SU-DHL-6 (cell line): ENCODE measurements around the gene SRGAP1.

Experiments
- H2AFZ ChIP-seq: fragments of 200-600 bp; sonication (generic); 2 replicates; pipeline ENCODE4 v1.6.1; 2014; ENCODE audit warnings: low read depth, mild to moderate bottlenecking, moderate library complexity, mixed read lengths, antibody characterized with exemption, low read length; ENCODE audit not compliant: severe bottlenecking
- H3F3A ChIP-seq: fragments of 200-600 bp; shearing (Covaris generic); 2 replicates; pipeline ENCODE4 v1.6.0; 2016; ENCODE audit warnings: antibody characterized with exemption, mild to moderate bottlenecking; ENCODE audit not compliant: insufficient read depth
- H3K27ac ChIP-seq: fragments of 200-600 bp; sonication (generic); 2 replicates; pipeline ENCODE4 v1.5.1; 2016; ENCODE audit warnings: low read depth, mild to moderate bottlenecking, low read length, moderate library complexity, mixed read lengths
- H3K27me3 ChIP-seq: fragments of 200-600 bp; sonication (generic), shearing (Covaris generic); 2 replicates; pipeline ENCODE4 v1.6.0; 2014; ENCODE audit warnings: mild to moderate bottlenecking, low read length
- H3K36me3 ChIP-seq: fragments of 200-600 bp; sonication (generic); 2 replicates; pipeline ENCODE4 v1.6.1; 2014; ENCODE audit warnings: mild to moderate bottlenecking, low read length, mixed read lengths
- H3K4me2 ChIP-seq: fragments of 300-600, 200-600 bp; shearing (Covaris generic), sonication (generic); 2 replicates; pipeline ENCODE4 v1.6.0; 2014; ENCODE audit warnings: low read length, low read depth, mild to moderate bottlenecking; ENCODE audit not compliant: poor library complexity, severe bottlenecking
- H3K4me3 ChIP-seq: fragments of 200-600 bp; sonication (generic); 2 replicates; pipeline ENCODE4 v1.5.1; 2014; ENCODE audit warnings: antibody characterized with exemption, low read length, mild to moderate bottlenecking, mixed read lengths; ENCODE audit not compliant: insufficient read depth, poor library complexity, severe bottlenecking
- H3K79me2 ChIP-seq: fragments of 200-600 bp; sonication (generic); 2 replicates; pipeline ENCODE4 v1.6.1; 2014; ENCODE audit warnings: mild to moderate bottlenecking, low read length, moderate library complexity; ENCODE audit not compliant: insufficient read depth
- H3K9ac ChIP-seq: fragments of 200-600 bp; sonication (generic); 2 replicates; pipeline ENCODE4 v1.7.0; 2014; ENCODE audit warnings: mild to moderate bottlenecking, low read length
- H3K9me2 ChIP-seq: fragments of 200-600 bp; sonication (generic); replicated peaks from 2 replicates; pipeline ENCODE4 v1.6.1; 2014; ENCODE audit warnings: low read length; ENCODE audit not compliant: insufficient read depth
- H3K9me3 ChIP-seq: fragments of 200-600 bp; sonication (generic); 2 replicates; pipeline ENCODE4 v1.6.1; 2014; ENCODE audit warnings: low read length, mixed read lengths; ENCODE audit not compliant: insufficient read depth
- H4K20me1 ChIP-seq: fragments of 200-600 bp; sonication (generic); 2 replicates; pipeline ENCODE4 v1.6.1; 2014; ENCODE audit warnings: low read depth, mild to moderate bottlenecking, antibody characterized with exemption, low read length, moderate library complexity, mixed read lengths
- CTCF ChIP-seq: fragments of 200-600 bp; sonication (generic); IDR thresholded peaks from one replicate; pipeline ENCODE4 v1.5.1; 2017; ENCODE audit warnings: antibody characterized with exemption, mild to moderate bottlenecking, low read length, moderate library complexity; ENCODE audit not compliant: insufficient read depth, poor library complexity, severe bottlenecking
- EZH2phosphoT487 ChIP-seq: fragments of 200-600 bp; sonication (generic), shearing (Covaris generic); conservative IDR thresholded peaks from 2 replicates; pipeline ENCODE4 v1.6.1; 2018; ENCODE audit warnings: mild to moderate bottlenecking, antibody characterized with exemption, low read length, moderate library complexity, mixed read lengths

Gene SRGAP1

GRCh38 chr12:64051057-64051456 is 206.6 kb downstream of the SRGAP1 start:
- H3F3A ChIP-seq, result no peaks in the 10 kb centered on the region
- H3K4me3 ChIP-seq, result no peak overlapping the region
- no peak for TF ChIP-seq CTCF
- no peak for TF ChIP-seq EZH2phosphoT487
- no peaks in the 10 kb centered on the region for H4K20me1 ChIP-seq
- H2AFZ ChIP-seq, result no peak overlapping the region
- no peaks in the 10 kb centered on the region for H3K9me3 ChIP-seq
- H3K4me2 ChIP-seq, result no peak overlapping the region
- no peaks in the 10 kb centered on the region for H3K36me3 ChIP-seq
- H3K27me3 ChIP-seq, result no peaks in the 10 kb centered on the region
- H3K27ac ChIP-seq, result no peak overlapping the region
- no peaks in the 10 kb centered on the region for H3K79me2 ChIP-seq
- no peak overlapping the region for H3K9ac ChIP-seq
- H3K9me2 ChIP-seq, result no peaks in the 10 kb centered on the region

- Histone ChIP-seq H3K9ac (no peak overlapping the region), H3F3A (no peaks in the 10 kb centered on the region), H4K20me1 (no peaks in the 10 kb centered on the region), H3K79me2 (no peaks in the 10 kb centered on the region), H3K27ac (no peak overlapping the region), H3K4me2 (no peak overlapping the region), H3K36me3 (no peaks in the 10 kb centered on the region), H3K9me3 (no peaks in the 10 kb centered on the region), H3K9me2 (no peaks in the 10 kb centered on the region), H3K4me3 (no peak overlapping the region), H2AFZ (no peak overlapping the region), H3K27me3 (no peaks in the 10 kb centered on the region)
- TF ChIP-seq CTCF (no peak), EZH2phosphoT487 (no peak)
Observed at GRCh38 chr12:64053117-64053516, 208.6 kb downstream of the SRGAP1 start.

GRCh38 chr12:64054079-64054520 is 209.6 kb downstream of the SRGAP1 start:
- H3K79me2 ChIP-seq, result no peaks in the 10 kb centered on the region
- no peaks in the 10 kb centered on the region for H4K20me1 ChIP-seq
- H3K36me3 ChIP-seq, result no peaks in the 10 kb centered on the region
- H3K27ac ChIP-seq, result no peak overlapping the region
- no peak overlapping the region for H2AFZ ChIP-seq
- no peak overlapping the region for H3K9ac ChIP-seq
- H3K9me3 ChIP-seq, result no peaks in the 10 kb centered on the region
- H3K4me2 ChIP-seq, result no peak overlapping the region
- no peaks in the 10 kb centered on the region for H3F3A ChIP-seq
- no peaks in the 10 kb centered on the region for H3K9me2 ChIP-seq
- no peak overlapping the region for H3K4me3 ChIP-seq
- TF ChIP-seq EZH2phosphoT487, result no peak
- TF ChIP-seq CTCF, result no peak
- no peaks in the 10 kb centered on the region for H3K27me3 ChIP-seq
